GM23338 (cell line): Measurements from ENCODE around the gene TFPI. TPM values are rescaled to one million over a fixed set of nuclear protein-coding genes. Genes with fewer than 3 reads are reported as not detected.

ENCODE experiments used
- ATAC-seq: fragments of 200-7000 bp; cut with Tn5 transposase; 3 replicates; pipeline ENCODE4 v1.9.1; 2020
- DNase-seq: peaks from one replicate; pipeline ENCODE4 v3.0.0-alpha.2; 2015; ENCODE audit warnings: low spot score
- H2AFZ ChIP-seq: fragments of 200-600 bp; sonication (generic); 2 replicates; pipeline ENCODE4 v1.8.0; 2016; ENCODE audit warnings: antibody characterized with exemption, mild to moderate bottlenecking, moderate library complexity
- H3F3A ChIP-seq: fragments of 200-600 bp; sonication (generic); replicated peaks from 2 replicates; pipeline ENCODE4 v1.8.0; 2017; ENCODE audit warnings: antibody characterized with exemption, mixed run types, low read depth
- H3K27ac ChIP-seq: fragments of 200-600 bp; sonication (generic); 2 replicates; pipeline ENCODE4 v1.6.1; 2016; ENCODE audit warnings: low read depth
- H3K27me3 ChIP-seq: fragments of 200-600 bp; sonication (generic); 2 replicates; pipeline ENCODE4 v1.8.0; 2016; ENCODE audit warnings: mild to moderate bottlenecking, mixed run types, moderate library complexity; ENCODE audit not compliant: insufficient read depth
- H3K36me3 ChIP-seq: fragments of 200-600 bp; sonication (generic); 2 replicates; pipeline ENCODE4 v1.8.0; 2016; ENCODE audit warnings: mild to moderate bottlenecking; ENCODE audit not compliant: insufficient read depth
- H3K4me1 ChIP-seq: fragments of 200-600 bp; sonication (generic); 2 replicates; pipeline ENCODE4 v1.8.0; 2016; ENCODE audit warnings: mild to moderate bottlenecking, moderate library complexity; ENCODE audit not compliant: insufficient read depth
- H3K4me2 ChIP-seq: fragments of 200-600 bp; sonication (generic); 2 replicates; pipeline ENCODE4 v1.7.1; 2017; ENCODE audit warnings: mixed run types
- H3K4me3 ChIP-seq: fragments of 200-600 bp; sonication (generic); 2 replicates; pipeline ENCODE4 v1.6.1; 2016; ENCODE audit warnings: mixed run types
- H3K79me2 ChIP-seq: fragments of 200-600 bp; sonication (generic); replicated peaks from 2 replicates; pipeline ENCODE4 v1.8.0; 2017; ENCODE audit warnings: mild to moderate bottlenecking; ENCODE audit not compliant: insufficient read depth
- H3K9me2 ChIP-seq: fragments of 200-600 bp; sonication (generic); 2 replicates; pipeline ENCODE4 v1.8.0; 2017; ENCODE audit not compliant: insufficient read depth
- H4K20me1 ChIP-seq: fragments of 200-600 bp; sonication (generic); replicated peaks from 2 replicates; pipeline ENCODE4 v1.8.0; 2017; ENCODE audit warnings: mild to moderate bottlenecking; ENCODE audit not compliant: insufficient read depth
- H3K27ac Mint-ChIP-seq: 2 replicates; pipeline ENCODE4 v1.8.0; 2020; ENCODE audit warnings: inconsistent platforms, mild to moderate bottlenecking, moderate library complexity, mixed read lengths
- H3K27me3 Mint-ChIP-seq: 3 replicates; pipeline ENCODE4 v1.8.0; 2022; ENCODE audit warnings: low read depth, mild to moderate bottlenecking, moderate library complexity, mixed read lengths, inconsistent platforms; ENCODE audit not compliant: insufficient read depth, poor library complexity
- H3K36me3 Mint-ChIP-seq: 3 replicates; pipeline ENCODE4 v1.8.0; 2021; ENCODE audit warnings: low read depth, mild to moderate bottlenecking, inconsistent platforms, moderate library complexity, mixed read lengths
- H3K4me1 Mint-ChIP-seq: 3 replicates; pipeline ENCODE4 v1.8.0; 2020; ENCODE audit warnings: mild to moderate bottlenecking, inconsistent platforms, mixed read lengths
- H3K4me3 Mint-ChIP-seq: 3 replicates; pipeline ENCODE4 v1.8.0; 2021; ENCODE audit warnings: moderate library complexity, mild to moderate bottlenecking, inconsistent platforms, mixed read lengths
- H3K9me3 Mint-ChIP-seq: 3 replicates; pipeline ENCODE4 v1.8.0; 2020; ENCODE audit warnings: moderate library complexity, mild to moderate bottlenecking, inconsistent platforms, mixed read lengths
- EZH2phosphoT487 ChIP-seq: fragments of 200-600 bp; sonication (generic); IDR thresholded peaks from one replicate; pipeline ENCODE4 v1.8.1; 2018; ENCODE audit warnings: antibody characterized with exemption; ENCODE audit not compliant: unreplicated experiment
- JUNB ChIP-seq: IDR thresholded peaks from one replicate; pipeline ENCODE4 v1.6.1; 2016; ENCODE audit warnings: antibody characterized with exemption; ENCODE audit not compliant: unreplicated experiment
- POLR2AphosphoS5 ChIP-seq: IDR thresholded peaks from 2 replicates; pipeline ENCODE4 v1.6.1; 2016; ENCODE audit warnings: antibody characterized with exemption, low read depth
- STAT1 ChIP-seq: IDR thresholded peaks from one replicate; pipeline ENCODE4 v1.6.1; 2016; ENCODE audit warnings: antibody characterized with exemption; ENCODE audit not compliant: unreplicated experiment
- polyA plus RNA-seq: library from polyadenylated mRNA; unstranded; fragments of >200 nt; fragmentation: Nextera tagmentation; extraction: Ambion mirVana; gene quantifications from 2 replicates; pipeline ENCODE4 v1.2.1, GENCODE V29; 2016
- total RNA-seq: library from RNA; depleted of rRNA; stranded (reverse); fragments of >200 nt; shearing (Covaris generic); gene quantifications from 2 replicates; pipeline ENCODE4 v1.2.3, GENCODE V29; 2014
- TF ChIP-seq, protein P1 (sequence below), 2 experiments: fragments of 200-600 bp in 1 of 2; sonication (generic) in 1 of 2; conservative IDR thresholded peaks; 2 replicates each; pipeline versions ENCODE4 v1.5.1 to v1.6.1; 2016 to 2017; ENCODE audit warnings: antibody characterized with exemption in 2 of 2, low read depth in 2 of 2, mild to moderate bottlenecking in 2 of 2, moderate library complexity in 1 of 2
- TF ChIP-seq, protein P2 (sequence below): IDR thresholded peaks from 2 replicates; pipeline ENCODE4 v1.6.1; 2016; ENCODE audit warnings: antibody characterized with exemption

TFPI gene
- total and polyA plus RNA-seq, 2 experiments from 2014 or later: 1.8 to 1.9 TPM

DNA sequence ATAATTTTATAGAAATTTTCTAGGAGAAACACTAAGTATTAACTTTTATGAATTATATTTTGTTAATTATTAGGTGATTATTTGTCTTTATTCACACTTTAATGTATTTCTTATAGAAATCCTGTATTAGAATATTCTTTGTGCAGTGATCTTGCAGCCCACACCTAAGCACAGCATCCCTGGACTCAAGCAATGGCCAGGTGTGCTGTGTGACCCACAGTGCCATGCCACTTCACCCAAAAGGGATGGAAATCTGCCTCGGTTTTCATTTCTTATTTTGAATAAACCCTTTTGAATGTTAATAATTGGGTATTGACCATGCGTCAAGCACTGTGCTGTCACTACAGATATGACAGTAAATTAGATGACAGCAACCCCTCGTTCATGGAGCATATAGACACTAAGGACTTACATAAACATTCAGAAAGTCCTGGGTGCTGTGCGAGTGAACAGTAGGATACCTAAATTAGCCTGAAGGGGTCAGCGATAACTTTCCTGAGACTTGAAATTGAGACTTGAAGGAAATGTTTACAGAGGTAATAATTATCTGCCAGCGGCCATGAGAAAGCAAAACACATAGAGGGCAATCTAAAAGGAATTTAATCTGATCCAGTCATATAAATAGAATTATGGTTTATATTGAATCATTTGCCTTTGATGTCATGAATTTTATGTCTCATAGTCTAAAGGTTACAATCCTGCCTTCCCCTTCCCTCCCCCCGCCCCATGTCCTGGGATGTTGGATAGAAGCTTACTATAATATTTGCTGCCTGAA lies 53.5 kb downstream of the TFPI start:
- H3K36me3 Mint-ChIP-seq: no peaks in the 10 kb centered on the region
- H3K9me3 Mint-ChIP-seq: no peaks in the 10 kb centered on the region
- DNase-seq: peak; percentile 65
- Histone ChIP-seq H3K27me3 (no peaks in the 10 kb centered on the region), H3K36me3 (no peaks in the 10 kb centered on the region), H3K4me2 (no peak overlapping the region), H3K9me2 (no peaks in the 10 kb centered on the region), H3F3A (no peaks in the 10 kb centered on the region), H3K4me3 (no peak overlapping the region), H2AFZ (no peak overlapping the region), H3K27ac (no peak overlapping the region), H4K20me1 (no peaks in the 10 kb centered on the region), H3K4me1 (peaks cover 5% of the 10 kb centered on the region; the same call in 1 of the 2 replicates), H3K79me2 (no peaks in the 10 kb centered on the region)
- H3K4me3 Mint-ChIP-seq: no peak overlapping the region
- no peak overlapping the region for H3K27ac Mint-ChIP-seq
- peaks cover 12% of the 10 kb centered on the region; the same call in 2 of the 3 replicates for H3K4me1 Mint-ChIP-seq
- H3K27me3 Mint-ChIP-seq: no peaks in the 10 kb centered on the region
- TF ChIP-seq, protein P1, sequence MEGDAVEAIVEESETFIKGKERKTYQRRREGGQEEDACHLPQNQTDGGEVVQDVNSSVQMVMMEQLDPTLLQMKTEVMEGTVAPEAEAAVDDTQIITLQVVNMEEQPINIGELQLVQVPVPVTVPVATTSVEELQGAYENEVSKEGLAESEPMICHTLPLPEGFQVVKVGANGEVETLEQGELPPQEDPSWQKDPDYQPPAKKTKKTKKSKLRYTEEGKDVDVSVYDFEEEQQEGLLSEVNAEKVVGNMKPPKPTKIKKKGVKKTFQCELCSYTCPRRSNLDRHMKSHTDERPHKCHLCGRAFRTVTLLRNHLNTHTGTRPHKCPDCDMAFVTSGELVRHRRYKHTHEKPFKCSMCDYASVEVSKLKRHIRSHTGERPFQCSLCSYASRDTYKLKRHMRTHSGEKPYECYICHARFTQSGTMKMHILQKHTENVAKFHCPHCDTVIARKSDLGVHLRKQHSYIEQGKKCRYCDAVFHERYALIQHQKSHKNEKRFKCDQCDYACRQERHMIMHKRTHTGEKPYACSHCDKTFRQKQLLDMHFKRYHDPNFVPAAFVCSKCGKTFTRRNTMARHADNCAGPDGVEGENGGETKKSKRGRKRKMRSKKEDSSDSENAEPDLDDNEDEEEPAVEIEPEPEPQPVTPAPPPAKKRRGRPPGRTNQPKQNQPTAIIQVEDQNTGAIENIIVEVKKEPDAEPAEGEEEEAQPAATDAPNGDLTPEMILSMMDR (conservative IDR thresholded peaks at IDR 0.05; ENCODE audit: low read depth in 2 of 2): peak; percentile 69 to 74
- TF ChIP-seq JUNB: no peak
- peak; percentile 82 for ATAC-seq

DNA sequence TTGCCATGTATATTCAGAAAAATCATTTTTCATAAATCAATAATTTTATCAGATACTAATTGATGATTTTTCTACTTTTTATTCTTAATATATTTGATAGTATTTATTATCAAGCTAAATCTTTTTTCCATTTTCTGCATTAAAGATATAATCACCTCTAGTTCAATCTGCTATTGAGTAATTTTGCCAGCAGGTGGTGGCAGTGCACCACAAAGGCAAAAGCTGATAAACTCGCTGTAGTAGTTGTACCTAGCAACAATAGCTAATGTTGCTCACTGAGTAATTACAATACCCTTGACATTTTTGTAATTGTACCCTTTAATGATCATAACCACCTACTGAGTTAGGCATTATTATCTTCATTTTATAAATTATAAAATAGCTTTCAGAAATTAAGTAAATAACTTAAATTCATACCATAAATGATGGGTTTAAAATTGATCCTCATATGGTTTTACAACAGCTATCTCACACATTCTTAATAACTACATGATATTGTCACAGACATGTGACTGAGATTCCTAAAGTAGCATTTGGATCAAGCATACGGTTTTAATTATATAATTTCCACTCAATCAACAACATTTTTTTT lies 54.2 kb downstream of the TFPI start:
- ATAC-seq (peak; percentile 72), DNase-seq (peak; percentile 78)
- Histone ChIP-seq H3K4me3 (no peak overlapping the region), H3K9me2 (no peaks in the 10 kb centered on the region), H4K20me1 (no peaks in the 10 kb centered on the region), H2AFZ (no peak overlapping the region), H3K27ac (no peak overlapping the region), H3K4me1 (peaks cover 5% of the 10 kb centered on the region; the same call in 1 of the 2 replicates), H3K36me3 (no peaks in the 10 kb centered on the region), H3K27me3 (no peaks in the 10 kb centered on the region), H3K79me2 (no peaks in the 10 kb centered on the region), H3F3A (no peaks in the 10 kb centered on the region), H3K4me2 (no peak overlapping the region)
- no peak overlapping the region for H3K4me3 Mint-ChIP-seq
- no peaks in the 10 kb centered on the region for H3K9me3 Mint-ChIP-seq
- no peaks in the 10 kb centered on the region for H3K27me3 Mint-ChIP-seq
- no peak overlapping the region for H3K27ac Mint-ChIP-seq
- no peaks in the 10 kb centered on the region for H3K36me3 Mint-ChIP-seq
- TF ChIP-seq STAT1 (no peak), JUNB (no peak), POLR2AphosphoS5 (no peak), EZH2phosphoT487 (no peak)
- TF ChIP-seq, protein P2, sequence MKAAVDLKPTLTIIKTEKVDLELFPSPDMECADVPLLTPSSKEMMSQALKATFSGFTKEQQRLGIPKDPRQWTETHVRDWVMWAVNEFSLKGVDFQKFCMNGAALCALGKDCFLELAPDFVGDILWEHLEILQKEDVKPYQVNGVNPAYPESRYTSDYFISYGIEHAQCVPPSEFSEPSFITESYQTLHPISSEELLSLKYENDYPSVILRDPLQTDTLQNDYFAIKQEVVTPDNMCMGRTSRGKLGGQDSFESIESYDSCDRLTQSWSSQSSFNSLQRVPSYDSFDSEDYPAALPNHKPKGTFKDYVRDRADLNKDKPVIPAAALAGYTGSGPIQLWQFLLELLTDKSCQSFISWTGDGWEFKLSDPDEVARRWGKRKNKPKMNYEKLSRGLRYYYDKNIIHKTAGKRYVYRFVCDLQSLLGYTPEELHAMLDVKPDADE: no peak
- TF ChIP-seq, protein P1 (conservative IDR thresholded peaks at IDR 0.05; ENCODE audit: low read depth in 2 of 2): peak; percentile 95
- peaks cover 12% of the 10 kb centered on the region; the same call in 2 of the 3 replicates for H3K4me1 Mint-ChIP-seq
